Mesothelial cell of epicardium (in vitro differentiated cells): ENCODE results near the gene ANKRD44. TPM values are rescaled to one million over a fixed set of nuclear protein-coding genes. Genes with fewer than 3 reads are reported as not detected.
A peak's percentile ranks its signal among the peaks of the same experiment; 100 is the strongest.

Experiments used
- DNase-seq, 2 experiments: peaks; one replicate each; pipeline ENCODE4 v3.0.0; 2021; ENCODE audit warnings: low spot score in 2 of 2; ENCODE audit not compliant: unreplicated experiment in 2 of 2
- H3K27ac Mint-ChIP-seq: 2 replicates; pipeline ENCODE4 v1.8.0; 2021; ENCODE audit warnings: mixed read lengths
- H3K27me3 Mint-ChIP-seq: 2 replicates; pipeline ENCODE4 v1.8.0; 2021; ENCODE audit warnings: low read depth, mixed read lengths
- H3K36me3 Mint-ChIP-seq: 2 replicates; pipeline ENCODE4 v1.8.0; 2021; ENCODE audit warnings: mixed read lengths
- H3K4me1 Mint-ChIP-seq: 2 replicates; pipeline ENCODE4 v1.8.0; 2021; ENCODE audit warnings: mixed read lengths
- H3K4me3 Mint-ChIP-seq: 2 replicates; pipeline ENCODE4 v1.8.0; 2021; ENCODE audit warnings: mild to moderate bottlenecking, moderate library complexity, mixed read lengths
- H3K9me3 Mint-ChIP-seq: 2 replicates; pipeline ENCODE4 v1.8.0; 2021; ENCODE audit warnings: mixed read lengths
- CTCF ChIP-seq: fragments of 200-600 bp; sonication (generic); IDR thresholded peaks from one replicate; pipeline ENCODE4 v1.5.0; 2021; ENCODE audit warnings: antibody characterized with exemption; ENCODE audit not compliant: unreplicated experiment
- total RNA-seq: library from RNA; stranded (reverse); gene quantifications from 3 replicates; pipeline ENCODE4 v1.2.1, GENCODE V29; 2021

Gene ANKRD44
- total RNA-seq, 1 donor from 2014 or later: 10.4 TPM

GRCh38 chr2:197167608-197168314, 142.8 kb downstream of the ANKRD44 start:
- Mint-ChIP-seq H3K27ac (no peak overlapping the region), H3K27me3 (no peaks in the 10 kb centered on the region), H3K36me3 (no peaks in the 10 kb centered on the region), H3K9me3 (no peaks in the 10 kb centered on the region), H3K4me3 (no peak overlapping the region), H3K4me1 (peaks cover 12% of the 10 kb centered on the region)
- no peak for TF ChIP-seq CTCF
- DNase-seq: no peak

GRCh38 chr2:197165020-197165419, 145.6 kb downstream of the ANKRD44 start:
- Mint-ChIP-seq H3K4me1 (peaks cover 7% of the 10 kb centered on the region), H3K9me3 (no peaks in the 10 kb centered on the region), H3K27ac (no peak overlapping the region), H3K4me3 (peak overlapping the region; percentile 50), H3K36me3 (no peaks in the 10 kb centered on the region), H3K27me3 (no peaks in the 10 kb centered on the region)
- TF ChIP-seq CTCF: no peak
- DNase-seq: no peak

- no peak for DNase-seq
- Mint-ChIP-seq H3K9me3 (no peaks in the 10 kb centered on the region), H3K36me3 (no peaks in the 10 kb centered on the region), H3K4me3 (peak overlapping the region; percentile 50), H3K4me1 (peaks cover 7% of the 10 kb centered on the region), H3K27me3 (no peaks in the 10 kb centered on the region), H3K27ac (no peak overlapping the region)
- no peak for TF ChIP-seq CTCF
Measured at GRCh38 chr2:197164141-197164754, 146.3 kb downstream of the ANKRD44 start.

GRCh38 chr2:197163712-197164140, 146.9 kb downstream of the ANKRD44 start:
- peaks cover 11% of the 10 kb centered on the region for H3K4me1 Mint-ChIP-seq

GRCh38 chr2:197161774-197162173, 148.8 kb downstream of the ANKRD44 start:
- no peak for DNase-seq
- Mint-ChIP-seq H3K9me3 (peaks cover 1% of the 10 kb centered on the region), H3K4me1 (peaks cover 11% of the 10 kb centered on the region), H3K36me3 (no peaks in the 10 kb centered on the region), H3K4me3 (no peak overlapping the region), H3K27ac (no peak overlapping the region), H3K27me3 (no peaks in the 10 kb centered on the region)
- no peak for TF ChIP-seq CTCF

More at GRCh38 chr2:197163712-197164140, 146.9 kb downstream of the ANKRD44 start:
- no peak overlapping the region for H3K4me3 Mint-ChIP-seq
- H3K9me3 Mint-ChIP-seq: no peaks in the 10 kb centered on the region
- no peaks in the 10 kb centered on the region for H3K27me3 Mint-ChIP-seq
- no peak overlapping the region for H3K27ac Mint-ChIP-seq
- TF ChIP-seq CTCF: no peak
- no peak for DNase-seq
- H3K36me3 Mint-ChIP-seq: no peaks in the 10 kb centered on the region
